T-helper 17 cell (primary cell): ENCODE measurements around the gene KLK8. TPM values are rescaled to one million over a fixed set of nuclear protein-coding genes. Genes with fewer than 3 reads are reported as not detected.

Experiments
- ATAC-seq: fragments of 150-1000 bp; cut with Tn5 transposase; 2 replicates; pipeline ENCODE4 v1.10.0; 2021; ENCODE audit warnings: mild to moderate bottlenecking, moderate library complexity
- DNase-seq, 3 donors: peaks; one replicate each; pipeline versions ENCODE4 v3.0.0 to v3.0.0-alpha.2; 2020 to 2021
- H3K9me3 ChIP-seq: one replicate; pipeline ENCODE4 v1.7.0; 2013; ENCODE audit warnings: low read length, mild to moderate bottlenecking; ENCODE audit not compliant: control insufficient read depth, poor library complexity, severe bottlenecking
- H3K27ac Mint-ChIP-seq: one replicate; pipeline ENCODE4 v1.8.0; 2022; ENCODE audit warnings: mild to moderate bottlenecking, moderate library complexity, mixed read lengths
- H3K27me3 Mint-ChIP-seq: one replicate; pipeline ENCODE4 v1.8.0; 2022; ENCODE audit warnings: mixed read lengths
- H3K36me3 Mint-ChIP-seq: one replicate; pipeline ENCODE4 v1.8.0; 2022; ENCODE audit warnings: low read depth, mixed read lengths
- H3K4me1 Mint-ChIP-seq: one replicate; pipeline ENCODE4 v1.8.0; 2022; ENCODE audit warnings: mild to moderate bottlenecking, mixed read lengths
- H3K4me3 Mint-ChIP-seq: one replicate; pipeline ENCODE4 v1.8.0; 2022; ENCODE audit warnings: mild to moderate bottlenecking, moderate library complexity, mixed read lengths
- total RNA-seq, 4 donors: library from RNA in 2 of 4; stranded (reverse) in 2 of 4; gene quantifications; one replicate each; pipeline ENCODE4 v1.2.3 and lab custom pipeline; 2022 to 2026

The KLK8 gene
- total RNA-seq (not detected), total RNA-seq (lab: John Stamatoyannopoulos, UW) (0 reads per million in 2 donors)

- no peak within 1 kb of the TSS for H3K27ac Mint-ChIP-seq
- H3K4me1 Mint-ChIP-seq, result peaks cover 2% of the 10 kb centered on the region
- peaks cover 51% of the 10 kb centered on the region for H3K27me3 Mint-ChIP-seq
- H3K9me3 ChIP-seq, result no peaks in the 10 kb centered on the region
- DNase-seq (no peak), ATAC-seq (no peak)
- H3K36me3 Mint-ChIP-seq, result peaks cover 5% of the 10 kb centered on the region
- H3K4me3 Mint-ChIP-seq, result no peak within 1 kb of the TSS
Observed at GRCh38 chr19:51001515-51001914, at the start of gene KLK8. Gene KLK8, minus strand, starts transcription at chr19:51001604. Its CDS starts 437 bp downstream, at chr19:51001167.

GRCh38 chr19:51047031-51047335 lies 45.6 kb upstream of the KLK8 start:
- no peak for DNase-seq
- no peak for ATAC-seq
- H3K27me3 Mint-ChIP-seq, result peaks cover 30% of the 10 kb centered on the region
- H3K4me3 Mint-ChIP-seq, result no peak overlapping the region
- H3K27ac Mint-ChIP-seq, result no peak overlapping the region
- H3K4me1 Mint-ChIP-seq, result no peaks in the 10 kb centered on the region
- peaks cover 2% of the 10 kb centered on the region for H3K36me3 Mint-ChIP-seq
- H3K9me3 ChIP-seq, result peaks cover 3% of the 10 kb centered on the region

- no peak for ATAC-seq
- H3K9me3 ChIP-seq, result no peaks in the 10 kb centered on the region
- DNase-seq, result no peak
- Mint-ChIP-seq H3K4me1 (no peaks in the 10 kb centered on the region), H3K27ac (no peak overlapping the region), H3K36me3 (peaks cover 2% of the 10 kb centered on the region), H3K4me3 (no peak overlapping the region), H3K27me3 (peaks cover 23% of the 10 kb centered on the region)
Observed at GRCh38 chr19:51044327-51044726, 42.9 kb upstream of the KLK8 start.

GRCh38 chr19:51043497-51043896 lies 42.1 kb upstream of the KLK8 start:
- ATAC-seq (no peak), DNase-seq (no peak)
- Mint-ChIP-seq H3K27me3 (peaks cover 22% of the 10 kb centered on the region), H3K4me1 (no peaks in the 10 kb centered on the region), H3K36me3 (peaks cover 2% of the 10 kb centered on the region), H3K27ac (no peak overlapping the region), H3K4me3 (no peak overlapping the region)
- H3K9me3 ChIP-seq, result no peaks in the 10 kb centered on the region

GRCh38 chr19:51040151-51040550 lies 38.7 kb upstream of the KLK8 start:
- no peak overlapping the region for H3K4me3 Mint-ChIP-seq
- H3K4me1 Mint-ChIP-seq, result no peaks in the 10 kb centered on the region
- H3K36me3 Mint-ChIP-seq, result no peaks in the 10 kb centered on the region
- H3K27ac Mint-ChIP-seq, result no peak overlapping the region
- H3K9me3 ChIP-seq, result no peaks in the 10 kb centered on the region
- peaks cover 7% of the 10 kb centered on the region for H3K27me3 Mint-ChIP-seq
- DNase-seq (no peak), ATAC-seq (no peak)

GRCh38 chr19:51036519-51036918 lies 35.1 kb upstream of the KLK8 start:
- DNase-seq (no peak), ATAC-seq (no peak)
- Mint-ChIP-seq H3K27me3 (peaks cover 32% of the 10 kb centered on the region), H3K4me1 (no peaks in the 10 kb centered on the region), H3K36me3 (peaks cover 9% of the 10 kb centered on the region), H3K27ac (no peak overlapping the region), H3K4me3 (no peak overlapping the region)
- no peaks in the 10 kb centered on the region for H3K9me3 ChIP-seq

- no peak for DNase-seq
- H3K27me3 Mint-ChIP-seq, result peaks cover 48% of the 10 kb centered on the region
- no peaks in the 10 kb centered on the region for H3K9me3 ChIP-seq
- ATAC-seq, result no peak
- H3K4me1 Mint-ChIP-seq, result no peaks in the 10 kb centered on the region
- H3K27ac Mint-ChIP-seq, result no peak within 1 kb of the TSS
- no peak within 1 kb of the TSS for H3K4me3 Mint-ChIP-seq
- H3K36me3 Mint-ChIP-seq, result peaks cover 12% of the 10 kb centered on the region
Observed at GRCh38 chr19:51034704-51035103, 33.3 kb upstream of the KLK8 start, which contains the start of gene KLK12. Gene KLK12, minus strand, starts transcription at chr19:51035002. Its CDS starts 381 bp downstream, at chr19:51034621.

GRCh38 chr19:51031880-51032225 lies 30.4 kb upstream of the KLK8 start:
- no peak for DNase-seq
- peaks cover 14% of the 10 kb centered on the region for H3K36me3 Mint-ChIP-seq
- no peaks in the 10 kb centered on the region for H3K9me3 ChIP-seq
- H3K4me1 Mint-ChIP-seq, result peaks cover 2% of the 10 kb centered on the region
- H3K27me3 Mint-ChIP-seq, result peaks cover 60% of the 10 kb centered on the region
- no peak overlapping the region for H3K27ac Mint-ChIP-seq
- no peak for ATAC-seq
- H3K4me3 Mint-ChIP-seq, result no peak overlapping the region

GRCh38 chr19:51031220-51031879 lies 29.9 kb upstream of the KLK8 start:
- ATAC-seq (no peak), DNase-seq (no peak)
- Mint-ChIP-seq H3K27ac (no peak overlapping the region), H3K4me1 (peaks cover 2% of the 10 kb centered on the region), H3K36me3 (peaks cover 17% of the 10 kb centered on the region), H3K27me3 (peaks cover 64% of the 10 kb centered on the region), H3K4me3 (no peak overlapping the region)
- no peaks in the 10 kb centered on the region for H3K9me3 ChIP-seq

- Mint-ChIP-seq H3K27ac (no peak overlapping the region), H3K27me3 (peaks cover 66% of the 10 kb centered on the region), H3K4me1 (peaks cover 2% of the 10 kb centered on the region), H3K36me3 (peaks cover 17% of the 10 kb centered on the region), H3K4me3 (no peak overlapping the region)
- ATAC-seq (no peak), DNase-seq (no peak)
- no peaks in the 10 kb centered on the region for H3K9me3 ChIP-seq
Observed at GRCh38 chr19:51030631-51031030, 29.2 kb upstream of the KLK8 start.

- ATAC-seq (no peak), DNase-seq (no peak)
- Mint-ChIP-seq H3K36me3 (peaks cover 16% of the 10 kb centered on the region), H3K4me3 (no peak overlapping the region), H3K27me3 (peaks cover 66% of the 10 kb centered on the region), H3K4me1 (peaks cover 2% of the 10 kb centered on the region), H3K27ac (no peak overlapping the region)
- H3K9me3 ChIP-seq, result no peaks in the 10 kb centered on the region
Observed at GRCh38 chr19:51029718-51030117, 28.3 kb upstream of the KLK8 start.

- Mint-ChIP-seq H3K4me1 (peaks cover 2% of the 10 kb centered on the region), H3K27me3 (peaks cover 65% of the 10 kb centered on the region), H3K36me3 (peaks cover 11% of the 10 kb centered on the region), H3K27ac (no peak overlapping the region), H3K4me3 (no peak overlapping the region)
- DNase-seq, result no peak
- no peak for ATAC-seq
- H3K9me3 ChIP-seq, result no peaks in the 10 kb centered on the region
Observed at GRCh38 chr19:51027873-51028272, 26.5 kb upstream of the KLK8 start.

GRCh38 chr19:51027126-51027806 lies 25.9 kb upstream of the KLK8 start:
- no peak overlapping the region for H3K27ac Mint-ChIP-seq
- DNase-seq (no peak), ATAC-seq (no peak)
- peaks cover 4% of the 10 kb centered on the region for H3K4me1 Mint-ChIP-seq
- no peaks in the 10 kb centered on the region for H3K9me3 ChIP-seq
- H3K27me3 Mint-ChIP-seq, result peaks cover 69% of the 10 kb centered on the region
- no peak overlapping the region for H3K4me3 Mint-ChIP-seq
- H3K36me3 Mint-ChIP-seq, result peaks cover 11% of the 10 kb centered on the region

- H3K27me3 Mint-ChIP-seq, result peaks cover 66% of the 10 kb centered on the region
- no peak for ATAC-seq
Observed at GRCh38 chr19:51026554-51026831, 25.1 kb upstream of the KLK8 start, which contains the start of gene KLK11. Gene KLK11, minus strand, starts transcription at chr19:51026616. Its CDS starts 985 bp downstream, at chr19:51025631.

More at GRCh38 chr19:51026554-51026831, 25.1 kb upstream of the KLK8 start, which contains the start of gene KLK11:
- Mint-ChIP-seq H3K36me3 (peaks cover 8% of the 10 kb centered on the region), H3K4me1 (peaks cover 4% of the 10 kb centered on the region), H3K4me3 (no peak within 1 kb of the TSS), H3K27ac (no peak within 1 kb of the TSS)
- DNase-seq, result no peak
- no peaks in the 10 kb centered on the region for H3K9me3 ChIP-seq
